B cell (primary cell): ENCODE results near the gene ERAP2. TPM values are rescaled to one million over a fixed set of nuclear protein-coding genes. Genes with fewer than 3 reads are reported as not detected.
A peak's percentile ranks its signal among the peaks of the same experiment; 100 is the strongest.

ENCODE experiments used
- ATAC-seq: fragments of 200-7000 bp; cut with Tn5 transposase; one replicate; pipeline ENCODE4 v1.10.0; 2021; ENCODE audit warnings: low read depth, mild to moderate bottlenecking, moderate number of reproducible peaks, moderate library complexity
- CTCF ChIA-PET: fragments of 350-600 bp; sonication (Branson Sonifier 250); formaldehyde crosslinking; loops from one replicate; lab custom pipeline; 2021; ENCODE audit warnings: antibody characterized with exemption, inconsistent platforms; lab: Charles Lee
- POLR2A ChIA-PET: fragments of 350-600 bp; sonication (Branson Sonifier 250); formaldehyde crosslinking; loops from one replicate; lab custom pipeline; 2021; ENCODE audit warnings: antibody characterized with exemption; lab: Charles Lee
- DNase-seq: peaks from one replicate; pipeline ENCODE4 v3.0.0; 2013
- H2AFZ ChIP-seq: 2 replicates; pipeline ENCODE4 v1.6.1; 2012; ENCODE audit warnings: mild to moderate bottlenecking, low read depth, low read length; ENCODE audit not compliant: insufficient read depth, poor library complexity, severe bottlenecking
- H3K27ac ChIP-seq, 2 donors: 1 replicate in 1 of 2; 2 replicates in 1 of 2; pipeline ENCODE4 v1.5.1; 2012 to 2013; ENCODE audit warnings: low read length in 2 of 2, mild to moderate bottlenecking in 2 of 2, moderate library complexity in 1 of 2
- H3K27me3 ChIP-seq, 4 experiments: fragments of 200-600 bp in 1 of 4; sonication (generic) in 1 of 4; replicated peaks in 1 of 4; 1 replicate in 2 of 4; 2 replicates in 2 of 4; pipeline versions ENCODE4 v1.6.1 to v1.7.0; 2013 to 2016; ENCODE audit warnings: low read length in 3 of 4, mild to moderate bottlenecking in 2 of 4, mixed read lengths in 1 of 4, moderate library complexity in 1 of 4; ENCODE audit not compliant: insufficient read depth in 4 of 4, control insufficient read depth in 3 of 4; ENCODE audit errors: control extremely low read depth in 1 of 4
- H3K36me3 ChIP-seq, 2 experiments: replicated peaks in 1 of 2; 1 replicate in 1 of 2; 2 replicates in 1 of 2; pipeline versions ENCODE4 v1.6.1 to v1.7.1; 2013; ENCODE audit warnings: low read length in 1 of 2; ENCODE audit not compliant: insufficient read depth in 2 of 2, control insufficient read depth in 1 of 2; ENCODE audit errors: control extremely low read depth in 1 of 2, extremely low read depth in 1 of 2
- H3K4me1 ChIP-seq, 2 donors: fragments of 200-600 bp in 1 of 2; sonication (generic) in 1 of 2; 1 replicate in 1 of 2; 2 replicates in 1 of 2; pipeline versions ENCODE4 v1.5.1 to v1.6.1; 2013 to 2017; ENCODE audit warnings: low read length in 2 of 2; ENCODE audit not compliant: control insufficient read depth in 2 of 2, insufficient read depth in 2 of 2
- H3K4me2 ChIP-seq: replicated peaks from 2 replicates; pipeline ENCODE3; 2012; ENCODE audit warnings: mild to moderate bottlenecking, low read depth, low read length; ENCODE audit not compliant: poor library complexity, severe bottlenecking
- H3K4me3 ChIP-seq, 5 experiments: fragments of 200-600 bp in 1 of 5; sonication (generic) in 1 of 5; 1 replicate in 3 of 5; 2 replicates in 2 of 5; pipeline versions ENCODE4 v1.5.1 to v1.7.0; 2011 to 2016; ENCODE audit warnings: low read length in 4 of 5, mild to moderate bottlenecking in 4 of 5, low read depth in 2 of 5, control low read depth in 1 of 5, moderate library complexity in 1 of 5; ENCODE audit not compliant: insufficient read depth in 1 of 5; ENCODE audit errors: control extremely low read depth in 1 of 5, extremely low read depth in 1 of 5
- H3K79me2 ChIP-seq: fragments of 200-600 bp; sonication (generic); one replicate; pipeline ENCODE4 v1.6.0; 2016; ENCODE audit warnings: low read length; ENCODE audit not compliant: control insufficient read depth, insufficient read depth
- H3K9ac ChIP-seq: fragments of 200-600 bp; sonication (generic); 2 replicates; pipeline ENCODE4 v1.6.1; 2017; ENCODE audit warnings: mild to moderate bottlenecking, low read length, moderate library complexity
- H3K9me3 ChIP-seq, 3 donors: one replicate each; pipeline versions ENCODE4 v1.6.1 to v1.7.1; 2013; ENCODE audit warnings: low read length in 2 of 3; ENCODE audit not compliant: control insufficient read depth in 2 of 3, insufficient read depth in 1 of 3; ENCODE audit errors: control extremely low read depth in 1 of 3
- H4K20me1 ChIP-seq: 2 replicates; pipeline ENCODE4 v1.6.0; 2012; ENCODE audit warnings: mild to moderate bottlenecking, low read length; ENCODE audit not compliant: insufficient read depth, control insufficient read depth, poor library complexity, severe bottlenecking
- H3K27ac Mint-ChIP-seq: one replicate; pipeline ENCODE4 v1.8.0; 2021; ENCODE audit warnings: mixed read lengths
- H3K27me3 Mint-ChIP-seq: one replicate; pipeline ENCODE4 v1.8.0; 2021; ENCODE audit warnings: mixed read lengths
- H3K4me1 Mint-ChIP-seq: one replicate; pipeline ENCODE4 v1.8.0; 2021; ENCODE audit warnings: mixed read lengths
- H3K4me3 Mint-ChIP-seq: one replicate; pipeline ENCODE4 v1.8.0; 2021; ENCODE audit warnings: mixed read lengths
- H3K9me3 Mint-ChIP-seq: one replicate; pipeline ENCODE4 v1.8.0; 2022; ENCODE audit warnings: mixed read lengths; ENCODE audit not compliant: insufficient read depth
- CTCF ChIP-seq: fragments of 200-600 bp; IDR thresholded peaks from one replicate; pipeline ENCODE4 v1.8.0; 2022; ENCODE audit warnings: antibody characterized with exemption, mild to moderate bottlenecking
- EZH2 ChIP-seq: IDR thresholded peaks from 2 replicates; pipeline ENCODE4 v1.6.1; 2012; ENCODE audit warnings: borderline replicate concordance, low read depth, mild to moderate bottlenecking, moderate library complexity, low read length; ENCODE audit not compliant: insufficient read depth, poor library complexity, severe bottlenecking
- WGBS: methylation state at CpG from one replicate; pipeline ENCODE4 v1.1.5; 2013; ENCODE audit warnings: missing lambda C conversion rate; ENCODE audit not compliant: insufficient coverage; 5-methylcytosine and 5-hydroxymethylcytosine counted together
- intact Hi-C: fragments of 100-400 bp; cut with micrococcal nuclease; formaldehyde crosslinking; loops from one replicate; pipeline ENCODE4 v1.10.0; 2022
- polyA plus RNA-seq: library from polyadenylated mRNA; depleted of rRNA; stranded (reverse); fragments of >200 nt; gene quantifications from 2 replicates; pipeline ENCODE4 v1.2.3, GENCODE V29; 2012
- total RNA-seq, 2 donors: library from RNA; stranded (reverse); fragments of 120-200 nt in 1 of 2; gene quantifications; 1 replicate in 1 of 2; 2 replicates in 1 of 2; pipeline versions ENCODE4 v1.2.3 to v1.2.4, GENCODE V29; 2013 to 2022

The ERAP2 gene
- total and polyA plus RNA-seq, 2 donors (not counting 1 experiment from before 2014, with no cell fraction given): 18.5 to 74.2 TPM

DNA sequence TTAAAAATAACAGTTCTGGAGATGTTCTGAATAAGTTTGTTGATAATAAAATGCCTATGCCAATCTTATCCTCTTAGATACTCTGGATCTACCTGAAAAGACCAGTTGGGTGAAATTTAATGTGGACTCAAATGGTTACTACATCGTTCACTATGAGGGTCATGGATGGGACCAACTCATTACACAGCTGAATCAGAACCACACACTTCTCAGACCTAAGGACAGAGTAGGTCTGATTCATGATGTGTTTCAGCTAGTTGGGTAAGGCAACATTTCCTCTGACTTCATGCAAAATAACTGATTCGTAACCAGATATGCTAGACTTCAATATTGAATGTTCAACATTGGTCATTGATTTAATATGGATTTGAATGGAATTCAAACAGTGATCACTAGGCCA lies 27.0 kb downstream of the ERAP2 start:
- POLR2A ChIA-PET: no interaction called here
- DNase-seq (no peak), ATAC-seq (no peak)
- TF ChIP-seq CTCF: no peak
- TF ChIP-seq EZH2: no peak
- H3K27me3 Mint-ChIP-seq: no peaks in the 10 kb centered on the region
- no peaks in the 10 kb centered on the region for H3K9me3 Mint-ChIP-seq
- intact Hi-C loops: no loop called here
- Histone ChIP-seq H3K4me1 (peaks cover 3 to 6% of the 10 kb centered on the region in 2 donors), H4K20me1 (no peaks in the 10 kb centered on the region), H2AFZ (no peak overlapping the region), H3K9ac (no peak overlapping the region), H3K27ac (no peak overlapping the region), H3K36me3 (peaks cover 12 to 85% of the 10 kb centered on the region in 2 experiments), H3K4me3 (no peak overlapping the region), H3K4me2 (no peak overlapping the region), H3K9me3 (no peaks in the 10 kb centered on the region), H3K79me2 (peaks cover 21% of the 10 kb centered on the region), H3K27me3 (no peaks in the 10 kb centered on the region)
- no peak overlapping the region for H3K4me3 Mint-ChIP-seq
- H3K4me1 Mint-ChIP-seq: peaks cover 10% of the 10 kb centered on the region
- H3K27ac Mint-ChIP-seq: peak overlapping the region; percentile 10
- whole genome bisulfite sequencing: no CpG with 5 or more reads among the region's 2 CpGs
- CTCF ChIA-PET: interaction anchor here (1.0 to 5.0 kb wide), 3 partner anchors 35 to 258 kb away, joined by 5 to 51 read pairs (median 6); partner anchors contain the start of gene LIX1

DNA sequence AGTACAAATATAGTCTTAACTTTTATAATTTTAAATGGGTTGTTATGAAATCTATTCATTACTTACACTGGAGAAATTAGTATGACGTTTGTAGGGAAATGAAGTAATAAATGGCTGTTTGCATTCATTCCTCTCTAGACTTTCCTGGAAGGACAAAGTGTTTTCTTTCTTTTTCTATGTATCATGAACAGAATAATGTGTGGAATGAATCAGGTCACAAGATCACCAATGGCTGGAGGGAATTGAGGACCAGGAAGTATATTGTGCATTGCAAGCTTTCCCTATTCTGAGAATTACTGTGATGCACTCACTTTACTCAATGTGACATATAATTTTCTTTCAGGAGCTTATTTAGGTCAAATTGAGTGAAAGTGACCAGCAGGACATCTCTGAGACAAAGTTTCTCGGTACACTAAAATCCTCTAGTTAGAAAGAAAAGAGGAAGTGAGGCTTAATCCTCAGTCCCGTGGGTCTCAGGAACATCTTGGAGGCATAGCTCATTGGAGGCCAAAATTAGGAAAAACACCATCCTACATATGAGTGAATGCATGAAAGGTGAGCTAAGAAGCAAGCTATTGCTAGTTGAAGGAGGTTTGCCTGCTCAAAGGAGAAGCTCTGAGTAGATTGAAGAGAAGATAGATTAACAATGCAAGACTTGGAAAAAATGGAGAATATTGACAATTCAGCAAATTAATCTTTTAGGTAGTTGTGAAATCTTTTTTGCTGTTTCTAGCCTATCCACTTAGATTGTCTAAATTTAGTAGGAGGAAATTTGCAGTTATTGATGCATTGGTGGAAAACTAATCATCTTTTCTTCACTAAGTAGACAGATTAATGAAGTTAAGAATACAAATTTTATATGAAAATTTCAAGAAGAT lies 28.0 kb downstream of the ERAP2 start:
- no peak overlapping the region for H3K4me3 Mint-ChIP-seq
- CTCF ChIA-PET: interaction anchor here (1.0 to 5.0 kb wide), 4 partner anchors 11 to 257 kb away, joined by 4 to 51 read pairs (median 6); partner anchors contain the start of gene LIX1
- H3K36me3 ChIP-seq: peaks cover 10 to 87% of the 10 kb centered on the region in 2 experiments
- DNase-seq (no peak), ATAC-seq (no peak)
- peaks cover 3 to 6% of the 10 kb centered on the region in 2 donors for H3K4me1 ChIP-seq
- H3K9me3 ChIP-seq: no peaks in the 10 kb centered on the region
- POLR2A ChIA-PET: interaction anchor here (0.7 kb wide), 1 partner anchor 97 kb away, joined by 4 read pairs; the partner anchor contains the start of gene ERAP1
- no peaks in the 10 kb centered on the region for H3K27me3 Mint-ChIP-seq
- intact Hi-C loops: no loop called here
- TF ChIP-seq CTCF (no peak), EZH2 (no peak)
- peak overlapping the region; percentile 56 for H3K27ac Mint-ChIP-seq
- H3K27ac ChIP-seq: peak overlapping the region in 1 of 2 donors; percentile 34
- no peaks in the 10 kb centered on the region for H4K20me1 ChIP-seq
- H2AFZ ChIP-seq: peak overlapping the region; percentile 3
- H3K4me1 Mint-ChIP-seq: peaks cover 7% of the 10 kb centered on the region
- WGBS: 67% methylated on average over 1 of the region's 3 CpGs
- H3K27me3 ChIP-seq: no peaks in the 10 kb centered on the region
- H3K4me2 ChIP-seq: no peak overlapping the region
- peaks cover 17% of the 10 kb centered on the region for H3K79me2 ChIP-seq
- no peaks in the 10 kb centered on the region for H3K9me3 Mint-ChIP-seq
- no peak overlapping the region for H3K4me3 ChIP-seq
- no peak overlapping the region for H3K9ac ChIP-seq
